ENCODE data around the gene GPR158.

Gene GPR158

DNA sequence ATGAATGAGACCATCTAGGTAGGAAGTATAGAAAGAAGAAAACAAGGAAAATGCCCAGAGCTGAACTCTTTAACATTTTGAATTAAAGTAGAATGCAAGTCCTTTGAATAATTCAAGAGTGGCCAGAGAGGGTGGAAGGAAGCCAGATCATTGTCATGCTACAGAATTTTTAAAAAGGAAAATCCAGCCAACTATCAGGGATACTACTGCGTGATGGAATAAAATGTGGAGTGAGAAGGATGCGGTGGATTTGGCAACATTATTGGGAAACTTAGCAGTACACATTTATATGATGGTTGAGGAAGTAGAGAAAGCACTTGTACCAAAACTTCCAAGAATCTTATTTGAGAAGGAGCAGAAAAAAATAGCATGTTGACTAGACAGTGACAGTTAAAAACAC lies 261.6 kb downstream of the GPR158 start:
- DNase-seq: no peak

DNA sequence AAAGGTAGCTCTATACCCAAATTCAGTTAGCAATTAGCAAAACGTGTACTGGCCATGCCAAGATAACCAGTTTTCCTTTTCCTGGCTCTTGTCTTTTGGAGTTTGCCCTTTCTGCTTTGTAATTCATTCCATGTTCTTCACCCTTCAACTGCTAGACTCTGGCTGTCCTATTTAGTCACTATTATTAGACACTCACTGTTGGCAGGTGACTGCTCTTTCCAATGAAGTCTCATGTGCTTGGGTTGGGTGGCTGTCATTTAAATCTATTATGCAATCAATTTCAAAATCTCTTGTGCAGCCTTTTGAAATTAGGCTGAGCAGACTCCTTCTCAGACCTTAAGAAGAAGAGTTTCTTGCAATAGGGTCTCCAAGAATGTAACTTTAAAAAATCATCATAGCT lies 266.5 kb downstream of the GPR158 start:
- DNase-seq: no peak

GRCh38 chr10:25444266-25444665 lies 269.5 kb downstream of the GPR158 start:
- DNase-seq: no peak

GRCh38 chr10:25451401-25451800 lies 276.6 kb downstream of the GPR158 start:
- DNase-seq: no peak

GRCh38 chr10:25453619-25454018 lies 278.8 kb downstream of the GPR158 start:
- DNase-seq: no peak

DNA sequence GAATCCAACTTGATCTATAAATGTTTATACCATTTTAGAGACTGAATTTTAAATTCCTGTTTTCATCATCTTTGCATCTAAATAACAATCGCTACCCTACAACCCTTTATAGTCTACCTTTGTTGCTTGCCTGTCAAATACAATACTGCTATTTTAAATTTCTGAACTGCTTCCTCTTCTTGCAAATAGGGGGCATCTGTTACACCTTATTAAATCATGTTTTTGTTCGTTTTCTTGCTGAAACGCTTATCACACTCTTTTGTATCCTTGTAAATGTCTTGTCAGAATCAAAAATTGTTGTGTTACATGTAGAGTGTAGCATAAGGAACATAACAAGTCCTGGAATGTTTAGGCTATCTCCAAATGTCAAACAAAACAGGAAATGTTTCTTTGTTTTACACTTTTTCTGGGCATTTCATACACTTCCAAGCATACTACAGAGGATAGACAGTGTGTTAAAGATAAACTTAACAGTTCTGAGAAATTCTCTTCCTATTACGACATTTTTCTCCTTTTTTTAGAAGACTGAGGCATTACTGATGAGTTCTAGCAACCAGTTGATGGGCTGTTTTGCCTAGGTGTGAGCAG lies 281.3 kb downstream of the GPR158 start:
- no peak for DNase-seq

DNA sequence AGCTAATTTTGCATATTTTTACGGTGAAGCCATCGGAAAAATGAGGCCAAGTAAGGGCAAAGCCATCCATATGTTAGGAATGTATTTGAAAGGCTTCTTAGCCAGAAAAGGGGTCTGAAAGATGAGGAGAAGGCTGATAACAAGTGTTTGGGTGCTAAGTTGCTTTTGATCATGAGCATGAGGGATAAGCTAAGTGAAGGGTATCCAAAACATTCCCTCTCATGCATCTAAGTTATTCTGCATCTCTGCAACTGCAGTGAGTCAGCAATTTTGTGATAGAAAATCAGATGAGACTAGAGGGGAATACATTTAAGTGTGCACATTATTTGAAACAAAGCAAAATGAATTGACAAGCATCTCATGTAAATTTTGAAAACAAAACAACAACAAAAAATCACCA lies 282.8 kb downstream of the GPR158 start:
- no peak for DNase-seq

- DNase-seq: no peak
Measured at GRCh38 chr10:25465582-25466372, 291.0 kb downstream of the GPR158 start.

DNA sequence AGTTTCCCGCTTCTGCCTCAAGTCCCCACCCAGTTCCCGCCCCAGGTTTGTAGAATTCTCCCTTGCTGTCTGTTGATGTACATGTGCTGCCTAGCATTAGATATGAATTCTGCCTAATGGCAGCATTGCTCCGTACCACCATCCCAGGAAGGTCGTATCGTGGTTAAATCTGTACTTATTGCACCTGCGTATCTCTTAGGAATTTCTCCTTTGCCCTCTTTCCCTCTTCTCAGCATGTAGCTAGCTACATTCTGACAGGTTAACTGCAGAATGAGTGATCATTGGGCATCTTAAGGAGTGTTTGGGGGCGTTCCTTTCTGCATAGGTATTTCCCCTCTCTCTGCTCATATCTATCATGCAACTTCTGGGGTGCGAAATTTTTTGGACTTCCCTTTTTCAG lies 293.1 kb downstream of the GPR158 start:
- no peak for DNase-seq

GRCh38 chr10:25481467-25481866 lies 306.7 kb downstream of the GPR158 start:
- no peak for DNase-seq

DNA sequence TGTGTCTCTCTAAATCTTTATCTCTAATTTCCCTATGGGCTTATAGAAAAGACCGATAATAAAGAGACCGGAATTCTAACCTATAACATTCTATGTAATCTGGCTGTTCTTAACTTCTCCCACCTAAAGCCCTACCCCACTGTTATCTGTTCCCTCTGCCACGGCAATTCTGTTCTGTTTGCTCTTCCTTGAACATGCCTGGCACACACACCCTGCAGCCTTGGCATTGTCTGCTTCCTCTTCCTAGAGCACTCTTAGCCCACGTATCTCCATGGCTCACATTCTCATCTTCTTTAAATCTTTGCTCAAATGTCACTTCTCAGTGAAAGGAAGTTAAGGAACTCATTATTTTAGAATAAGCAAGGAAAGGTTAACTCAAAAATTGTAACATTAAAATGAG lies 309.2 kb downstream of the GPR158 start:
- DNase-seq: no peak

GRCh38 chr10:25487266-25487665 lies 312.5 kb downstream of the GPR158 start:
- no peak for DNase-seq

GRCh38 chr10:25492040-25492439 lies 317.2 kb downstream of the GPR158 start:
- no peak for DNase-seq

DNA sequence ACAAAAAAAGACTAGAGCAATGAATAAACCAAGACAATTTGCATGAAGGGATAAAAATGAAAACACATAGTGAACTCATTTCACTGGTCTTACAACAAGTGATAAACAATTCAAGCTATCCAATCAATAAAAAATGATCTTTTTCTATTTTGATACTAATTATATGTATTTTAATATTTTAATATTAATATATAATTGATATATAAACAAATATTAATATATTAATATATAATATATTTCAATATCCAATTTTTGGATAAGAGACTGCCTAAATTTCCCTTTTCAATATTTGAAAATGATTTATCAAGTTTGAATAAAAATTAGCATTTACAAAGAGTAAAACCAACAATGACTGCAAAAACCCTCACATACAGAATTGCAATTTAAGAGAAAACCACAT lies 317.9 kb downstream of the GPR158 start:
- no peak for DNase-seq

- DNase-seq: no peak
Measured at GRCh38 chr10:25493122-25493893, 318.5 kb downstream of the GPR158 start.

- DNase-seq: no peak
Measured at GRCh38 chr10:25497246-25497645, 322.4 kb downstream of the GPR158 start.

DNA sequence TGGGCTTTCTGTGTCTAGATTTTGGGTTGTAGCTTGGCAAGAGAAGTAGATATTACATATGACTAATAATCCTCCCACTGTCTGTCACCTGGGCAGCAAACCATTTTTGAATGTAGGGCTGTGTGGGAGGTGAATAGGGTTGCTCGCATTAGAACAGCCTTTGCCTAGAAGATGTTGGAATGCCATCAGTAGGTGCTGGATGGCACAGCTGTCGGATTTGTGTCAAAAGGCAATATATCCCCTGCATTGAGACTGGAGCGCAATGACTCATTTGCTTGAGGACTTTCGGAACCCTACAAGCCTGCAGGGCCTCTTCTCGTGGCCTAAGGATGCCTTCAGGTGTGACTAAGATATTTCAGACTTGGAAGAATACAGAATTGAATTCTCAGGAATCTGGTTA lies 323.8 kb downstream of the GPR158 start:
- DNase-seq: no peak

DNA sequence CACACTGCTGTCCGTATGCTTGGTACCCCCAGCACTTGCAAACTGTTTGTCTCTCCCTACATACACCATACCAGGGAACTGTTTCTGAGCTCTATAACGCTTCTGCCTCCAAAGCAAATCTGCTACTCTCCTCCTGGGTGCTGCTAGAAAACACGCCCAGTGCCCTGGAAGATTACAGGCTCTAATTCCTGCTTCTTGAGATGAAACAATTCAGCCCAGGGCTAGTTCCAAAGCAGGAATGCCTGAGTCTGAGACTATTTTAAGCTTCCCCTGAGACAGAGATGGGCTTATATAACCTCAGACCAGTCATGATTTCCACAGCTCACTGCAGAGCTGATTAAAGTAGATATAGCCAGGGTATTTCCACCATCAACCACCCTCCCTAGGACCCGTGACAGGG lies 327.1 kb downstream of the GPR158 start:
- DNase-seq: no peak

DNA sequence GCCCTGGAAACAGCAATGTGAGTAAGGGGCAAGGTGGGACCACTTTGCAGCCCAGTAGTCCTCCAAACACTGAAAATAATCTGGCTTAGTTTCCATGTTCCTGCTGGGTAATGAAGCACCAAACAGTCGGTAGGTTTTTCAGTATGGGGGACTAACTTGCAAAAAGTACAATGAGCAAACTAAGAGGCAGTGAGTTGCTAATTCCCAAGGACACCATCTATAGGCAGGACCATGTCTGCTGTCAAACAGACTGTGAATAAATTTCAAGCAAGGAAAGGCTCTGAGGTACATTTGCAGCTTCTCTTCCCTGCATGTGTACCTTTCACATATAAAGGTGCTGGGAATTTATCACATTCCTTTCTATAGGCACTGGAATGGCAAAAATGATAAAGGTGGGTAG lies 327.7 kb downstream of the GPR158 start:
- DNase-seq: no peak

- no peak for DNase-seq
Measured at GRCh38 chr10:25504306-25504705, 329.5 kb downstream of the GPR158 start.

DNA sequence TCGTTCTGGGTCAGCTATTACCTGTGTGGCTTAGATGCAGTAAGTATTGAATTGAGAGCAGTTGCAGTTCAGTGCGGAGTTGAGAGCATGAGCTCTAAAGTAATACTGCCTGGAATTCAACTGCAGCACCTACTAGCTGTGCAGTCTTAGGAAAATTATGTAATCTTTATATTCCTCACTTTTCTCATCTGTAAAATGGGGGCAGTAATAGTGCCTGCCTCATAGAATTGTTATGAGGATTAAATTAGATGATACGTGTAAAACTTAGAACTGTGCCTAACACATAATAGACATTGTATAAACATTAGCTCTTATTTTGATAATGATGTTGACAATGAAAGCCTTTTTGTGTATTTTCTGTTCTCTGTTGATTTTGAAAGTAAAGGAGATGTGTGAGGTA lies 330.0 kb downstream of the GPR158 start:
- no peak for DNase-seq

DNA sequence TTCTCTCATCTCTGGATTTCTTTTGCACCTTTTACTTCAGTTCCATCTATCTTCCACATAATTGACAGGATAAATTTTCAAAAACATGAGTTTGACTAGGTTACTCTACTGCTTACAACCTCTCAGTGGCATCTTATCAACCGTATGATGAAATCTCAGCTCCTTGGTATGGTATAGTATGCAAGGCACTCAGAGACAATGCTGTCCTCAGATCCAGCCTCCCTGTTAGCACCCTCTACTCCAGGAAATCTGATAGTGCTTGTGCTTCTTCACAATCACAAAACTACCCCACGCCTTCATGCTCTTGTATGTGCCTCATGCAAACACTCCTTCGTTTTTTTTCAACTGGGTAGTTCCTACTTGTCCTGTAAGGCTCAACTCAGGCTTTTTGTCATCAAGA lies 330.7 kb downstream of the GPR158 start:
- DNase-seq: no peak

DNA sequence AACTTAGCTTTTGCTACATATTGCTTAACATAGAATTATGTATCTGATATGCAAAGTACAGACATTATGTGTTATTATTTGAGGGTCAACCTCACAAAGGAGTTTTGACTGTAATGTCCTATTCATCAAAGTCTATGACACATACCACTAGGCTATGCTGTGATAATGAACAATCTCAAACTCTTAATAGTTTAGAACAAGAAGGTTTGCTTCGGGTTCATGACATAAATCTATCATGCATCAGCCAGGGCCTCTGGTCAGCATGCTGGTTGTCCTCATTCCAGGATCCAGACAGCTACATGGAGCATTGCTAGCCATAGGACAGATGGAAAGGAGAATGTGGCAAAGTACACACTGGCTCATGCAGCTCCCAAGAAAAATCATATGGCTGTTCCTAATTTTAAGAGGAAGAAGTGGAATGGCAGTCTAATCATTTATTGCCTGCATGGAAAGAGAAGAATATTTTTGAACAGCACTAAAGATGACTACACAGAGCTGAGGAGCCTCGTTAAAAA lies 332.1 kb downstream of the GPR158 start:
- DNase-seq: no peak

Measured in activated CD4-positive, alpha-beta T cell treated with anti-CD3 and anti-CD28 coated beads, Interleukin-2, Interleukin-6, amounts not matched to agents 100 ng/mL and 50 ng/mL, durations not matched to agents 16 hours and 8 hours (primary cell).